Measurements from ENCODE around the gene NEURL1B. TPM values are rescaled to one million over a fixed set of nuclear protein-coding genes. Genes with fewer than 3 reads are reported as not detected.

The NEURL1B gene
- total and polyA plus RNA-seq, 12 donors = 9.8 to 99.9 (median 41.5) TPM

DNA sequence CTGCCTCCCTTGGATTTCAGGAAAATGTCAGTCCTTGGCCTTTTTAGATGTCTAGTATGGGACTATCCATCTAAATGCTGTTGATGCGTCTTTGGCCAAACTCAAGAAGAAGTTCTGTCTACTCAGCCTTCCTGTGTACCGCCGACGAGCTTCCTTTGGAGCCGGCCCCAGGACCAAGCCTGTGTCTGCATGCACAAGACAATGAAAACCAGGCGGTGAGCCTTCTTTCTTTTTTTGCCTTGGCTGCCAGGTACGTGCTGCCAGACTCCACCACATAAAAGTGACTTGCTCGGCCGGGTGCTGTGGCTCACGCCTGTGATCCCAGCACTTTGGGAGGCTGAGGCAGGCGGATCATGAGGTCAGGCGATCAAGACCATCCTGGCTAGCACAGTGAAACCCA, 6.0 kb upstream of the NEURL1B start:
- H3K27me3 ChIP-seq = no peaks in the 10 kb centered on the region
- intact Hi-C loops (cut with DNase I) = no loop called here
- WGBS, 4 donors = 77 to 85% (median 81%) methylated on average over 11 to 12 of the region's 12 CpGs
- H3K27ac ChIP-seq = no peak overlapping the region
- H3K9me3 ChIP-seq (replicated peaks in 1 of 3) = no peaks in the 10 kb centered on the region
- H3K4me3 ChIP-seq = no peak overlapping the region
- no peaks in the 10 kb centered on the region for H3K4me1 ChIP-seq (replicated peaks in 1 of 2)
- H3K36me3 ChIP-seq (replicated peaks in 1 of 2) = no peaks in the 10 kb centered on the region
- no peak for DNase-seq
- TF ChIP-seq, protein P1, sequence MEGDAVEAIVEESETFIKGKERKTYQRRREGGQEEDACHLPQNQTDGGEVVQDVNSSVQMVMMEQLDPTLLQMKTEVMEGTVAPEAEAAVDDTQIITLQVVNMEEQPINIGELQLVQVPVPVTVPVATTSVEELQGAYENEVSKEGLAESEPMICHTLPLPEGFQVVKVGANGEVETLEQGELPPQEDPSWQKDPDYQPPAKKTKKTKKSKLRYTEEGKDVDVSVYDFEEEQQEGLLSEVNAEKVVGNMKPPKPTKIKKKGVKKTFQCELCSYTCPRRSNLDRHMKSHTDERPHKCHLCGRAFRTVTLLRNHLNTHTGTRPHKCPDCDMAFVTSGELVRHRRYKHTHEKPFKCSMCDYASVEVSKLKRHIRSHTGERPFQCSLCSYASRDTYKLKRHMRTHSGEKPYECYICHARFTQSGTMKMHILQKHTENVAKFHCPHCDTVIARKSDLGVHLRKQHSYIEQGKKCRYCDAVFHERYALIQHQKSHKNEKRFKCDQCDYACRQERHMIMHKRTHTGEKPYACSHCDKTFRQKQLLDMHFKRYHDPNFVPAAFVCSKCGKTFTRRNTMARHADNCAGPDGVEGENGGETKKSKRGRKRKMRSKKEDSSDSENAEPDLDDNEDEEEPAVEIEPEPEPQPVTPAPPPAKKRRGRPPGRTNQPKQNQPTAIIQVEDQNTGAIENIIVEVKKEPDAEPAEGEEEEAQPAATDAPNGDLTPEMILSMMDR (IDR thresholded peaks at IDR 0.05) = no peak
- TF ChIP-seq POLR2A (IDR thresholded peaks at IDR 0.05) = no peak

DNA sequence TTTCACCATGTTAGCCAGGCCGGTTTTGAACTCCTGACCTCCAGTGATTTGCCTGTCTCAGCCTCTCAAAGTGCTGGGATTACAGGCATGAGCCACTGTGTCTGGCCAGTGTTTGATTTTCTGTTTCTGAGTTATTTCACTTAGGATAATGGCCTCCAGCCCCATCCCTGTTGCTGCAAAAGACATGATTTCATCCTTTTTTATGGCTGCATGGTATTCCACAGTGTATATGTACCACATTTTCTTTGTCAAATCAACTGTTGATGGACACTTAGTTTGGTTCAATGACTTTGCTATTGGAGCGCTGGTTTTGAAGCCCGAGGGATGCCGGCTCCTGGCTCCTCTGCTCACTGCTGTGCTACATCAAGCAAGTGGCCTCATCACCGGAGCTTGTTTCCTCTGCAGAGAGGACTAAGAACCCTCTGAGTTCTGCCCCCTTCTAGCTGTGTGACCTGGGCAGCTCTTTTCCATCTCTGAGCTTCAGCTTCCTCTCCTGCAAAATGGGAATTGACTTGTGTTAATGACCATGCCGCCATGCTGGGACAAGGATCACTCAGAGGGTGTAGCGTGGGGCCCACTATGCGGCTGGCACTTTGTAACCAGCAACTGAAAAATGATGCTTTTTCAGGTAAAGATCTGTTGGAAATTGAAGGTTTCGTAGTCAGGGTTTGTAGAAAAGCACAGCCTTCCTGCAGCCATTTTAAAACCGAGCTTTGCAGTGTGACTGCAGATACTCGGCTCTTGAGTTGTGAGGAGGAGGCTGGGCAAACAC, 4.6 kb upstream of the NEURL1B start:
- Histone ChIP-seq H3K4me3 (no peak overlapping the region), H3K27me3 (no peaks in the 10 kb centered on the region), H3K9me3 (replicated peaks in 1 of 3) (no peaks in the 10 kb centered on the region), H3K27ac (no peak overlapping the region), H3K36me3 (replicated peaks in 1 of 2) (no peaks in the 10 kb centered on the region), H3K4me1 (replicated peaks in 1 of 2) (peaks cover 10% of the 10 kb centered on the region in 2 donors)
- no peak for DNase-seq
- intact Hi-C loops (cut with DNase I) = no loop called here
- TF ChIP-seq POLR2A (IDR thresholded peaks at IDR 0.05) = no peak
- TF ChIP-seq, protein P1 (IDR thresholded peaks at IDR 0.05) = no peak
- WGBS, 4 donors = 94 to 97% (median 96%) methylated on average over 11 of the region's 11 CpGs

DNA sequence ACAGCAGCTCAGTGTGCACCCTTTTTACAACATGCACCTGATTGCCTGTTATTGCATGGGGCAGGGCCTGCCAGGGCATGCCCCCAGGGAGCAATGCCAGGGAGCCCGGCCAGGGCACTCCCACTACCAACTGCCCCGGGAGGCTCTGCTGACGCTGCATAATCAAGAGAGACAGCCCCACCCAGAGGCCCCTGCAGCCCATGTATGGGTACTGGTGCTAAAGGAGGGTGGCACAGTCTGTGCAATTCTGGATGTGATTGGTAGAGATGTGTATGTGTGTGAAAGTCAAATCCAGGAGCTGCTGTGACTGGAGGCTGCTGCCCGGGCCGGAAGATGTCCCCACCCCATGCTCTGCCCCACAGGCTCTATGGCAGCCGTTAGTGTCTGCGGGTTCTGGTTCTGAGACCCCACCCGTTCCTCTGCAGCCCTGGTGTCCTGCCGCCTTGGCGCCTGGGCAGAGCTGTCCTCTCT, 3.9 kb upstream of the NEURL1B start:
- WGBS, 4 donors = 64 to 75% (median 73%) methylated on average over 6 to 10 of the region's 10 CpGs
- peaks cover 16 to 17% of the 10 kb centered on the region in 2 donors for H3K4me1 ChIP-seq (replicated peaks in 1 of 2)
- no peak overlapping the region for H3K27ac ChIP-seq
- DNase-seq = no peak
- no peak overlapping the region for H3K4me3 ChIP-seq
- H3K27me3 ChIP-seq = no peaks in the 10 kb centered on the region
- no peaks in the 10 kb centered on the region for H3K36me3 ChIP-seq (replicated peaks in 1 of 2)
- H3K9me3 ChIP-seq (replicated peaks in 1 of 3) = no peaks in the 10 kb centered on the region
- intact Hi-C loops (cut with DNase I) = no loop called here
- no peak for TF ChIP-seq POLR2A (IDR thresholded peaks at IDR 0.05)
- TF ChIP-seq, protein P1 (IDR thresholded peaks at IDR 0.05) = no peak

DNA sequence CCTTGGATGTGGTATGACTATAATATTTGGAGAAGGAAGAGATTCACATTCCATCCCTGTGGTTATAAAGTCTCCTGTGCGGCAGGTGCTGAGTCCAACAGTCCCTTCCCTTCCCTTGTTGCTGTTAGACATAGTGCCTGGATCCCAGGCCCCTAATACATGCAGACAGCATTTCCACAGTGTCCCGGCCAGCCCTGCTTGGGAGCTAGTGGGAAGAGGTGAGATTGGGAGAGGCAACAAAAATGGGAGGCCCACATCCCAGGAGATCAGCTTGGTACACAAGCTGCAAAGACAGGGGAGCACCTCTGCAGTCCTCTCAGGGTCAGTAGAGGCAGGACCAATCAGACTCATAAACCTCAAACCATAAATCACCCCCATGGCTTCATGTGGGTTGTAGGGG, 3.3 kb upstream of the NEURL1B start:
- no peaks in the 10 kb centered on the region for H3K27me3 ChIP-seq
- DNase-seq = no peak
- 83 to 88% (median 87%) methylated on average over 2 of the region's 2 CpGs for WGBS, 4 donors
- H3K27ac ChIP-seq = no peak overlapping the region
- TF ChIP-seq, protein P1 (IDR thresholded peaks at IDR 0.05) = no peak
- no peak for TF ChIP-seq POLR2A (IDR thresholded peaks at IDR 0.05)
- H3K36me3 ChIP-seq (replicated peaks in 1 of 2) = no peaks in the 10 kb centered on the region
- no peaks in the 10 kb centered on the region for H3K9me3 ChIP-seq (replicated peaks in 1 of 3)
- intact Hi-C loops (cut with DNase I) = no loop called here
- H3K4me1 ChIP-seq (replicated peaks in 1 of 2) = peaks cover 18 to 21% of the 10 kb centered on the region in 2 donors
- no peak overlapping the region for H3K4me3 ChIP-seq
